ENCODE data around the gene CNN3.

Gene CNN3

GRCh38 chr1:94922761-94923331, 4.1 kb downstream of the CNN3 start:
- DNase-seq: no peak

GRCh38 chr1:94921977-94922376, 4.9 kb downstream of the CNN3 start:
- DNase-seq: no peak

GRCh38 chr1:94920061-94920460, 6.8 kb downstream of the CNN3 start:
- no peak for DNase-seq

DNA sequence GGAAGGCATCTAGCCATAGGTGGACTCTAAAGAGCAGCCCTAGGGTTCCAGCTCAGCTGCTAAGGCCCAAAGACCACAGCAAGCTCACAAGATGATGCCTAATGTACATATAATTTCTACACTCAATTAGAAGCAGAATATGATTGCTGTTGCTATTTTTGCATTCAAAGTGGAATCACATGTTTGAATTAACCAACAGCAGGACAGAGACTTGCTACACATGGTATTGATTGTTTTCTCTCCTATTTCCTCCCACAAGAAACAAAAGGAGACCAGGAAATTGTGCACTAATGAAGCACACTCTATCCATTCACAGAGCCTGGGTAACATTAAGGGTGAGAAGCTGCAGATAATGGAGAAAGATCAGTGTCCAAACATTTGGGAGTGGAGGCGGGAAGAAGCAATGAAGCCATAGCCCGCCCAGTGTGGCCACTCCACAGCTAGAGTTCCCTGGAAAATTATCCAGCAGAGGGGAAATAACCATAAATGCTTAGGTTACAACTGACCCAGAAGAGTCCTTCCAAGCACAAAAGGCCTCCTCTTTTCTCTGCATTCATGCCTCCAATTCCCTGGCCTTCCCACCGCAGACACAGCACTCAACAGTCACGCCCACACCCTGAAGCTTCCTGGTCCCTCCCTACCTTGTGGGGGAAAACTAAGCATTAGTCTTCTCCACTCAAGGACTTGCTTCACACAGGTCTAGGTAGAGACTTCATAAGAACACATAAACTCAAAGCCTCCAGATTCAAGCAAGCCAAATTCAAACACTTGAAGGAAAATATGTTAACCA, 7.5 kb downstream of the CNN3 start:
- DNase-seq: no peak

- DNase-seq: no peak
Observed at GRCh38 chr1:94917251-94917650, 9.7 kb downstream of the CNN3 start.

- DNase-seq: no peak
Observed at GRCh38 chr1:94912263-94913184, 14.4 kb downstream of the CNN3 start.

DNA sequence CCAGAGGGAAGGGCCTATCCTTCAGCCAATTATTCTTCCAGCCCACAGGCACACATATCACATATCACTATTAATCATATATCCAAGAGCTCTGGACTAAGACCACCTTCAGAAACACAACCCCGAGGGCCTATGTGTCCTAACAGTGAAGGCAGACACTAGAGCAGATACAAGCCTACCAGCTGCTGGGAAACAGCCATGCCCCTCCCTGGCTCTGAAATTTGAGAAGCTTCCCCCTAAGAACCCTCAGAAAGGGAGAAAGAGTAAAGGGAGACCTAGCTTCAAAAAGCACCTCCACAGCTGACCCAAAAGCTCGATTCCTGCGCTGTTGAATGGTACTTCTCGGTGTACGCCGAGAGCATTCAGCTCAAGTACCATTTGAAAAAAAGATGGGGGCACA, 17.4 kb downstream of the CNN3 start:
- no peak for DNase-seq

GRCh38 chr1:94908965-94909364, 17.9 kb downstream of the CNN3 start:
- DNase-seq: no peak

GRCh38 chr1:94908190-94908589, 18.7 kb downstream of the CNN3 start:
- no peak for DNase-seq

GRCh38 chr1:94907136-94907535, 19.8 kb downstream of the CNN3 start:
- DNase-seq: no peak

GRCh38 chr1:94906382-94906781, 20.5 kb downstream of the CNN3 start:
- DNase-seq: no peak

DNA sequence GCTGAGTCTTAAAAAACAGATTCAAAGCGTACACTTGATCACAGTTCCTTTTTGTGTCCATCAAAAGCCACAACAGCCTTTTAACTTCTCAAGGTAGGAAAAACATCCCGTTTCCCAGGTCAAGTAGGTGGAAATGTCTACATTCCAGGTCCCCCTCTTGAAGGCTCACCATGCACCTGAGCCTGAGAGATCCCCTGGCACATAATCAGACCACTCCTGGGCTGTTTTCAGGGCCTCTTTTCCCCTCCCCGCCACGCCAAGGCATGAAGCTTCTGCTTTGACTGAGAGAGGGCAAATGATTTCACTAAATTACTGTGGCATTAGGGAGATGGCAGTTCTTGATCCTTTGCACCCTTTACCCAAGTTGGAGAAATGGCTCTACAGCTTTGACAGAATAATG, 21.7 kb downstream of the CNN3 start:
- no peak for DNase-seq

DNA sequence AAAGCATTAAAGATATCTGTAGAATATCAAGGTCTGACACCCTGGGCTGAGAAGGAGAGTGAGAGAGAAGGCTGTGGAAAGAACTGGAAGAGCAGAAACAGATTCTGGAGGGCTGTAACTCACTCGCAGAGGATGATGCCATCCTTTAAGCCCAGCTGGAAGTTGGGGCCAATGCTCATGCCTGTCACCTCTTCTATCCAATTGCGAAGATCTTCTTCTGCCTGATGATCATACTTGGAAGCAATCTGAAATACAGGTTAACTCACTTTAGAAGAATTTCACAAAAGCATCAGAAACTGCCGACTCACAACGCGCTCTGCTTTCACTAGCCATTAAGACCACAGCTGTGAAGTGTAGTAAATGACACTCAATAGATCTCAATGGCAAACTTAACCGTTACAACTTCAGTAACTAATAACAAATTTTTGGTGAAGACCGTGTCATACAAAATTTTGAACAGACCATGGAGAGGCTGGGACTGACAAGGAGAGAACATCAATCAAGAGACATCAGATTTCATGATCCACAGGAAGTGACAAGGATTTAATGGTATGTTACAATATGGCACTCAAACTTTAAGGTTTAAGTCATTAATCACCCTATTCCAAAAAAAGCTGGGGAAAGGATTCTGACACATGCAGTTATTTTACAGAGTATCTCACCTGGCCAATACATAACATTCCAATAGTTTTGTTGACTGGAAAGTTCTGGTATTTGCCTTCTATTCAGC, 23.5 kb downstream of the CNN3 start:
- no peak for DNase-seq

DNA sequence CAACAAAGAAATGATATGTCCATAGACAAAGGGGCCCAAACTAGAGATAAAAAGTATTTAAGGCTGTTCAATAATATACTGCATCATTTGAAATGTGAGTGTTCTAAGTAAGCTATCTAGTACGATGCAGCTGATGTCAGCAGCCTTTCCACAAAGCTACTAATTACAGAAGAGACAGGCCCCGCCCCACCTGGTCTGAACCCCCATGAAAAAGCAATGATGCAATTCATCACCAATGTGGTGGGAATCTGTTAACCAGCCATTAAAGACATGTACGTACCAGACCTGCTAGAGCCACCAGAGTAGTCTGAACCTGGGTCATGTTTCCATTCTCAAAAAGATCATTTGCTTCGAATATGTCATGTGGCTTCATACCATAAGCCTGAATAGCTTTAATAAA, 25.1 kb downstream of the CNN3 start:
- DNase-seq: no peak

- no peak for DNase-seq
Observed at GRCh38 chr1:94899756-94900155, 27.2 kb downstream of the CNN3 start.

DNA sequence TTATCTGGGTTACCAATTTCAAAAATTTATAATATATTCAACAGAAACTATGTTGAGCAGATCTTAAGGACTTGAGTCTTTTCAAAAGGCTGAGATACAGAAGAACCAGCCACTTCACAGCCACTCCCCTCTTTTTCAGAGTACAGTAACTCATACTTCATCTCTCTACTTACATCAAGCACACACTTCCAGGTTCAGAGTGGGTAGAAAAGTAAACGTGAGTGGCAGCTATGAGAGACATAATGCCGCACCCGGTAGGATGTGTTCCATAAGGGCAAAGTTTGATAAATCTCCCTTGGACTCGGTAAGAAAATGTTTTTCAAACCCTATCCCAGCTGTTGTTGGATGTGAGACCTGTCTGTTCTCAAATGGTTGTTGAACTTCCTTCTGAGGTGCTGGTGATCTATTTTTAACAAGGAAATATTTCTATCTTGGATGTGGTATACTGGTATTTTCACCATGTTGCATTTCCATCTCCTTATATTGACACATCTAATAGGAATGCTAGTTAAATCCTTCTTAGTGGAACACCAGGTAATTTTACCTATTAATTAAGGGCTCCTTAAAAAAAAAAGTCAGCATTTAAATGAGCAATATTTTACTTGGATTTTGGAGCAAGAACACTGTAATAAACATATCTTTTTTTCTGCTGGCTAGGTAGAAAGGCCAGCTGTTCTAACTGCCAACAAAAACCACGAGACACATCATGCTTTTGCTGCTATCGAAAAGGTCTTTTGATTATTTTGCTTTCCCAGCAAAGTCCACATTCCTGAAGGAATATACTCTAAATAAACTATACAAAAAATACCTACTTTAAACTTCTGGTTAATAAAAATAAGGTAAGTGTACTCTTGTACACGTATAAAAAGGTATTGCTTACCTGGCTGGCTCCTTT, 28.2 kb downstream of the CNN3 start:
- DNase-seq: no peak

- DNase-seq: no peak
Observed at GRCh38 chr1:94895518-94895917, 31.4 kb downstream of the CNN3 start.

- DNase-seq: no peak
Observed at GRCh38 chr1:94894630-94895029, 32.3 kb downstream of the CNN3 start.

- no peak for DNase-seq
Observed at GRCh38 chr1:94892604-94893254, 34.2 kb downstream of the CNN3 start.

DNA sequence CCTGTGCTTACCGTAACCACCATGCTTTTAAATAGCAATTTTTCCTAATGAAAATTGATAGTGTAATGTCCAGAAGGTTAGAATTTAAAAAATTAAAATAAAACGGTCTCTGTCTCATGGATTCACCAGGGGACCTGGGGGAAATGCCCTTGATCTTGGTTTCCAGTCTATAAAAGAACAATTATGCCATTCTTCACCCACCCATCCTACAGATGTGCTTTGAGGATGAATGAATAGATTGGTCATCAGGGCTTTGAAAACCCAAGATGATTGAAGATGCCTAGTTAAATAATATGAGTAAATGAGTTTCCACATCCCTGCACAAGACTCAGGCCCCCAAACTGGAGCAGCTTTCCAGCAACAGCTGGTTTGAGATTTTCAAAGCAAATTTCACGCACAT, 38.7 kb downstream of the CNN3 start:
- no peak for DNase-seq

DNA sequence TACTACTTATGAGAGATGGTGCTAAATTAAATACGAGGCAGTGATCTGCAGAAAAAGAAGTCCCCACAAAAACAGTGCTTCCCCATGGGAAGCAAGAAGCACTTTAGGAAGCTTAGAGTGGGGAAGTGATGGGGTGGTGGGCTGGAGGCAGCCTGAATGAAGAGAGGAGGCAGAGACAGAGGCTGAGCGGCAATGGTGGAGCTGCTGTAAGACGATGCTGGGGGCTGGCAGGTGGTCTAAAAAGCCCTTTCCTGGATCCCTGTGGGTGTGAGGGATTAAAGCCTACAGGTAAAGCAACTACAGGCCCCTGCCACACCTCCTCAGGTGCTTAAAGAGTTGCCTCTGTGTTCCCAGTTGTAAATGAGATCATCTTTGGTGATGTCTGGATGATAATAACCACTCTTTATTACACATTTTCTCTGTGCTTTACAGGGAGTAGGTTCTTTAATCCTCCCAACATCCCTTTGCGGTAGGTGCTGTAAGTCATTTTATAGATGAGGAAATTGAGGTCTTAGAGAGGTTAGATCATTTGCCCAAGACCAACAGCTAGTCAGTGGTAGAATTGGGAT, 39.2 kb downstream of the CNN3 start:
- DNase-seq: no peak
